WTC11 (cell line): ENCODE measurements around the gene PGLYRP2. TPM values are rescaled to one million over a fixed set of nuclear protein-coding genes. Genes with fewer than 3 reads are reported as not detected.

Experiments
- ATAC-seq: fragments of 200-7000 bp; cut with Tn5 transposase; 2 replicates; pipeline ENCODE4 v1.10.0; 2021; ENCODE audit warnings: mild to moderate bottlenecking, moderate library complexity
- CTCF ChIA-PET: fragments of 300-600 bp; sonication (Branson Sonifier 250); formaldehyde crosslinking; loops from one replicate; lab custom pipeline; 2021; ENCODE audit warnings: antibody characterized with exemption; lab: Charles Lee
- POLR2A ChIA-PET: fragments of 350-600 bp; sonication (Branson Sonifier 250); formaldehyde crosslinking; loops from one replicate; lab custom pipeline; 2021; ENCODE audit warnings: antibody characterized with exemption; lab: Charles Lee
- DNase-seq: peaks from one replicate; pipeline ENCODE4 v3.0.0; 2021; ENCODE audit warnings: low spot score
- H3K27ac Mint-ChIP-seq: 2 replicates; pipeline ENCODE4 v1.8.0; 2021; ENCODE audit warnings: mixed read lengths
- H3K27me3 Mint-ChIP-seq: 2 replicates; pipeline ENCODE4 v1.8.0; 2021; ENCODE audit warnings: low read depth, mild to moderate bottlenecking, moderate library complexity, mixed read lengths
- H3K36me3 Mint-ChIP-seq: 2 replicates; pipeline ENCODE4 v1.8.0; 2021; ENCODE audit warnings: mixed read lengths
- H3K4me1 Mint-ChIP-seq: 2 replicates; pipeline ENCODE4 v1.8.0; 2022; ENCODE audit warnings: mixed read lengths
- H3K4me3 Mint-ChIP-seq: 2 replicates; pipeline ENCODE4 v1.8.0; 2021; ENCODE audit warnings: mild to moderate bottlenecking, moderate library complexity, mixed read lengths
- H3K9me3 Mint-ChIP-seq: 2 replicates; pipeline ENCODE4 v1.8.0; 2021; ENCODE audit warnings: mixed read lengths
- ATF3 ChIP-seq: sonication (generic); formaldehyde crosslinking; conservative IDR thresholded peaks from 2 replicates; pipeline ENCODE4 v1.8.1; 2022; ENCODE audit warnings: mild to moderate bottlenecking, missing genetic modification reagents
- MLX ChIP-seq: sonication (generic); formaldehyde crosslinking; IDR thresholded peaks from 2 replicates; pipeline ENCODE4 v1.8.1; 2023; ENCODE audit warnings: mild to moderate bottlenecking, missing genetic modification reagents, moderate library complexity
- OVOL2 ChIP-seq: fragments of 250-450 bp; sonication (Bioruptor Pico); IDR thresholded peaks from 2 replicates; pipeline ENCODE4 v1.9.0; 2021; ENCODE audit warnings: mild to moderate bottlenecking, borderline replicate concordance
- TP53 ChIP-seq: sonication (generic); formaldehyde crosslinking; IDR thresholded peaks from 2 replicates; pipeline ENCODE4 v1.8.1; 2023; ENCODE audit warnings: mild to moderate bottlenecking, missing genetic modification reagents
- ZNF232 ChIP-seq: sonication (generic); formaldehyde crosslinking; IDR thresholded peaks from 2 replicates; pipeline ENCODE4 v1.8.0; 2022; ENCODE audit warnings: mild to moderate bottlenecking, missing genetic modification reagents
- ZNF425 ChIP-seq: fragments of 250-450 bp; sonication (Bioruptor Pico); conservative IDR thresholded peaks from 2 replicates; pipeline ENCODE4 v1.9.0; 2021; ENCODE audit warnings: mild to moderate bottlenecking
- total RNA-seq: library from RNA; stranded (reverse); gene quantifications from 3 replicates; pipeline ENCODE4 v1.2.3, GENCODE V29; 2021
- TF ChIP-seq, protein P1 (sequence below): sonication (generic); formaldehyde crosslinking; IDR thresholded peaks from 2 replicates; pipeline ENCODE4 v1.8.1; 2022; ENCODE audit warnings: missing genetic modification reagents, borderline replicate concordance
- TF ChIP-seq, protein P2 (sequence below): sonication (generic); formaldehyde crosslinking; IDR thresholded peaks from 2 replicates; pipeline ENCODE4 v1.8.1; 2022; ENCODE audit warnings: low read depth, mild to moderate bottlenecking, moderate library complexity, missing genetic modification reagents, borderline replicate concordance
- TF ChIP-seq, protein P3 (sequence below): fragments of 250-450 bp; sonication (Bioruptor Pico); IDR thresholded peaks from 2 replicates; pipeline ENCODE4 v1.8.0; 2021; ENCODE audit warnings: mild to moderate bottlenecking

The PGLYRP2 gene
- total RNA-seq, 1 experiment from 2014 or later = not detected

GRCh38 chr19:15467734-15468214 is 11.5 kb downstream of the PGLYRP2 start (continued):
- no peak for TF ChIP-seq ZNF425
- TF ChIP-seq, protein P1, sequence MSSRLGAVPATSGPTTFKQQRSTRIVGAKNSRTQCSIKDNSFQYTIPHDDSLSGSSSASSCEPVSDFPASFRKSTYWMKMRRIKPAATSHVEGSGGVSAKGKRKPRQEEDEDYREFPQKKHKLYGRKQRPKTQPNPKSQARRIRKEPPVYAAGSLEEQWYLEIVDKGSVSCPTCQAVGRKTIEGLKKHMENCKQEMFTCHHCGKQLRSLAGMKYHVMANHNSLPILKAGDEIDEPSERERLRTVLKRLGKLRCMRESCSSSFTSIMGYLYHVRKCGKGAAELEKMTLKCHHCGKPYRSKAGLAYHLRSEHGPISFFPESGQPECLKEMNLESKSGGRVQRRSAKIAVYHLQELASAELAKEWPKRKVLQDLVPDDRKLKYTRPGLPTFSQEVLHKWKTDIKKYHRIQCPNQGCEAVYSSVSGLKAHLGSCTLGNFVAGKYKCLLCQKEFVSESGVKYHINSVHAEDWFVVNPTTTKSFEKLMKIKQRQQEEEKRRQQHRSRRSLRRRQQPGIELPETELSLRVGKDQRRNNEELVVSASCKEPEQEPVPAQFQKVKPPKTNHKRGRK (CRISPR knock-in tag) = no peak
- TF ChIP-seq, protein P2, sequence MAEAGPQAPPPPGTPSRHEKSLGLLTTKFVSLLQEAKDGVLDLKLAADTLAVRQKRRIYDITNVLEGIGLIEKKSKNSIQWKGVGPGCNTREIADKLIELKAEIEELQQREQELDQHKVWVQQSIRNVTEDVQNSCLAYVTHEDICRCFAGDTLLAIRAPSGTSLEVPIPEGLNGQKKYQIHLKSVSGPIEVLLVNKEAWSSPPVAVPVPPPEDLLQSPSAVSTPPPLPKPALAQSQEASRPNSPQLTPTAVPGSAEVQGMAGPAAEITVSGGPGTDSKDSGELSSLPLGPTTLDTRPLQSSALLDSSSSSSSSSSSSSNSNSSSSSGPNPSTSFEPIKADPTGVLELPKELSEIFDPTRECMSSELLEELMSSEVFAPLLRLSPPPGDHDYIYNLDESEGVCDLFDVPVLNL (CRISPR knock-in tag) = no peak
- no peak for TF ChIP-seq OVOL2

DNA sequence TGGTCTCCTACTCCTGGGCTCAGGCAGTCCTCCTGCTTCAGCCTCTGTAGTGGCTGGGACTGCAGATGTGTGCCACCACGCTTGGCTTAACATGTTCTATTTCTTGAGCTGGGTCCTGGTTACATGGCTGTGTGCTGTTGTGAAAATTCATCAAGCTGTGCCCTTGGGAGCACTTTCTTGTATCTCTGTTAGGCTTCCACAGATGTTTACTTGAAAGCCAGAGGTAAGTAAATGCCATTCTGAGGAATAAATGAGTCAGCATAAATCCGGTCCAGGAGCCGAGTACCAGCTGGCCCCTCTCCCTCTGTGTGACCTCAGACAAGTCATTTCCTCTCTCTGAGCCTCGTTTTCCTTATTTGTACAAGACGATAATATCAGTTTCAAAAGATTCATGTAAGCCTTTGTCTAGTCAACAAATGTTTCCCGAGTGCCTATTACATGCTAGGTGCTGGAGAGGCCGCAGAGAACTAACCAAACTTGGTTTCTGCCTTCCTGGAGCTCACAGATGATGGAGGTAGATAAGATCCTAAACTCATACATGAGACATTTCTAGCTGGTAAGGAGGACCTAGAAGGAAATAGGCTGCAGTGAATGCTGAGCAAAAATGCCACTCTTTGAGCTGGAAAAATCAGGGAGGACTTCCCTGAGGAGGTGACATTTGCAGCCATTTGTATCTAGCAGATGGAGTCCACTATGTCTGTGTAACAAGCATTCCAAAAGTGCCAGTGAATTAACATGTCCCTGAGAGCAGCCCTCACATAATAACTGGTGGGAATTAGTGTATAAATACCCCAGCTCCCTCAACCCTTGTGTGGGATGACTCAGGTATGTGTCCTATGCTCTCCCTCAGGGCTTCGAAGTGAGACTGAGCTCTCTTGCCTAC is 12.2 kb downstream of the PGLYRP2 start:
- H3K4me3 Mint-ChIP-seq = no peak overlapping the region
- CTCF ChIA-PET = interaction anchor here (0.5 to 1.5 kb wide), 6 partner anchors 10 to 177 kb away, joined by 3 to 9 read pairs (median 4); partner anchors contain the start of gene AKAP8L
- TF ChIP-seq, protein P1 (CRISPR knock-in tag) = 0 out of 2 replicates have a peak, but pooled peaks have one; percentile 32
- TF ChIP-seq ZNF232 (no peak), TP53 (CRISPR knock-in tag) (no peak), ATF3 (CRISPR knock-in tag) (no peak), MLX (CRISPR knock-in tag) (no peak)
- TF ChIP-seq, protein P3, sequence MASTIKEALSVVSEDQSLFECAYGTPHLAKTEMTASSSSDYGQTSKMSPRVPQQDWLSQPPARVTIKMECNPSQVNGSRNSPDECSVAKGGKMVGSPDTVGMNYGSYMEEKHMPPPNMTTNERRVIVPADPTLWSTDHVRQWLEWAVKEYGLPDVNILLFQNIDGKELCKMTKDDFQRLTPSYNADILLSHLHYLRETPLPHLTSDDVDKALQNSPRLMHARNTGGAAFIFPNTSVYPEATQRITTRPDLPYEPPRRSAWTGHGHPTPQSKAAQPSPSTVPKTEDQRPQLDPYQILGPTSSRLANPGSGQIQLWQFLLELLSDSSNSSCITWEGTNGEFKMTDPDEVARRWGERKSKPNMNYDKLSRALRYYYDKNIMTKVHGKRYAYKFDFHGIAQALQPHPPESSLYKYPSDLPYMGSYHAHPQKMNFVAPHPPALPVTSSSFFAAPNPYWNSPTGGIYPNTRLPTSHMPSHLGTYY (CRISPR knock-in tag) = no peak
- TF ChIP-seq, all 79 proteins: peak for 1
- H3K27ac Mint-ChIP-seq = no peak overlapping the region
- peaks cover 9% of the 10 kb centered on the region for H3K4me1 Mint-ChIP-seq
- peaks cover 66% of the 10 kb centered on the region for H3K27me3 Mint-ChIP-seq
- no peaks in the 10 kb centered on the region for H3K9me3 Mint-ChIP-seq
- H3K36me3 Mint-ChIP-seq = no peaks in the 10 kb centered on the region
- POLR2A ChIA-PET = interaction anchor here (0.7 kb wide), 2 partner anchors 65 to 899 kb away, joined by 4 read pairs; no protein-coding TSS in a partner anchor
- ATAC-seq (no peak), DNase-seq (no peak)
